Stimulated activated CD8-positive, alpha-beta memory T cell treated with anti-CD3 and anti-CD28 coated beads, Interleukin-4, amount 100 ng/mL, for 4 hours (primary cell): ENCODE data around the gene TRIM68.

Experiments used
- DNase-seq, 2 donors: peaks; one replicate each; pipeline ENCODE4 v3.0.0-alpha.2; 2020; ENCODE audit warnings: low read depth in 2 of 2, low spot score in 1 of 2

Gene TRIM68, protein sequence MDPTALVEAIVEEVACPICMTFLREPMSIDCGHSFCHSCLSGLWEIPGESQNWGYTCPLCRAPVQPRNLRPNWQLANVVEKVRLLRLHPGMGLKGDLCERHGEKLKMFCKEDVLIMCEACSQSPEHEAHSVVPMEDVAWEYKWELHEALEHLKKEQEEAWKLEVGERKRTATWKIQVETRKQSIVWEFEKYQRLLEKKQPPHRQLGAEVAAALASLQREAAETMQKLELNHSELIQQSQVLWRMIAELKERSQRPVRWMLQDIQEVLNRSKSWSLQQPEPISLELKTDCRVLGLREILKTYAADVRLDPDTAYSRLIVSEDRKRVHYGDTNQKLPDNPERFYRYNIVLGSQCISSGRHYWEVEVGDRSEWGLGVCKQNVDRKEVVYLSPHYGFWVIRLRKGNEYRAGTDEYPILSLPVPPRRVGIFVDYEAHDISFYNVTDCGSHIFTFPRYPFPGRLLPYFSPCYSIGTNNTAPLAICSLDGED

DNA sequence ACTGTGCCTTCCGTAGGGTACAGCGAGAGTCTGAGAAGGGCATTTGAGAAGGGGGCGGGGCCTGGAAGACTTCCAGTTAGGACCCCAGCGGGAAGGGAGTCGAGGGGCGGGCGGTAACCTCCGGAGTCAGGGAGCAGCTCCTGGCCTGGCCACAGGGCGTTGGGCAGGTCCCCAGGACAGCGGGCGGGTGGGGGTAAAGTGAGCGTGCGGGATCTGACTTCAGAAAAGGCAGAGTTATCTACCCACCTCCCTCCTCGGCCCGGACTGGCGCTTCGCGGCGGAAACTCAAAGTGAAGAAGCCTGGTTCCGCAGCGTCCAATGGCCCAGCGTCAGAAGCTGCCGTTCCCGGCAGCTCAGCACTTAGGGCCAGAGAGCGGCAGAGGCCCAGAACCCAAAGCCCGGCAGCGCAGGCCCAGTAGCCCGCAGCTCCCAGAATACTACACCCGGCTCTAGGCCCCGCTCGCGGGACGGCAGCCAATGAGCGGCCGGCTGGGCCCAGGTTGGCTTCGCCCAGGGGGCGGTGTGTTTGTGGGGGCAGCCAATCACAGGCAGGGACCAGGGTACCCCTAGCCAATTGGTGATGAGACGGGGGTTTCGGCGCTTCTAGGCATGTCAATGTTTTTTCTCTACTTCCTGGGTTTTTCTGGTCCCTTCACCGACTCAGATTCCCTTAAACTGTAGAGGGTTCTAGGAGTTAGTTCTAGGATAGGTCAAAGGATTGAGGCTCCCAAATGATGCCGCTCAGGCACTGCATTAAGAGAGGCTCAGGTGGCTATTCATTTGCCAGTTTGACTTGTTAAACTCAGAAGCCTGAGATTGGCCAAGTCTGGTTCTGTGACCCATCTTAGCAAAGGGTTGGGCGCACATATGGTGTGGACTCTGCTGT lies at the start of gene TRIM68:
Gene TRIM68, minus strand, starts transcription at position 451 of the 886 bp plus-strand sequence. CDS start 2,727 bp downstream, outside the sequence.
- DNase-seq = peak; percentile 80 to 87

DNA sequence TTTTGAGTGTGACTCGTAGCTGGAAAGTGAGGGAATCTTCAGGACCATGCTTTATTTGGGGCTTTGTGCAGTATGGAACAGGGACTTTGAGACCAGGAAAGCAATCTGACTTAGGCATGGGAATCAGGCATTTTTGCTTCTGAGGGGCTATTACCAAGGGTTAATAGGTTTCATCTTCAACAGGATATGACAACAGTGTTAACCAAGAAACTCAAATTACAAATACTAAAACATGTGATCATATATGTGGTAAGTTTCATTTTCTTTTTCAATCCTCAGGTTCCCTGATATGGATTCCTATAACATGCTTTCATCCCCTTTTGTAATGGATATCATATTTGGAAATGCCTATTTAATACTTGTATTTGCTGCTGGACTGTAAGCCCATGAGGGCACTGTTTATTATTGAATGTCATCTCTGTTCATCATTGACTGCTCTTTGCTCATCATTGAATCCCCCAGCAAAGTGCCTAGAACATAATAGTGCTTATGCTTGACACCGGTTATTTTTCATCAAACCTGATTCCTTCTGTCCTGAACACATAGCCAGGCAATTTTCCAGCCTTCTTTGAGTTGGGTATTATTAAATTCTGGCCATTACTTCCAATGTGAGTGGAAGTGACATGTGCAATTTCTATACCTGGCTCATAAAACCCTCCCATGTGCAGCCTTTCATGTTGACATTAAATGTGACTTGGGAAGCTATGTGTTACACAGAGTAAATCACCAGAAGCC lies 46.8 kb upstream of the TRIM68 start:
- no peak for DNase-seq

DNA sequence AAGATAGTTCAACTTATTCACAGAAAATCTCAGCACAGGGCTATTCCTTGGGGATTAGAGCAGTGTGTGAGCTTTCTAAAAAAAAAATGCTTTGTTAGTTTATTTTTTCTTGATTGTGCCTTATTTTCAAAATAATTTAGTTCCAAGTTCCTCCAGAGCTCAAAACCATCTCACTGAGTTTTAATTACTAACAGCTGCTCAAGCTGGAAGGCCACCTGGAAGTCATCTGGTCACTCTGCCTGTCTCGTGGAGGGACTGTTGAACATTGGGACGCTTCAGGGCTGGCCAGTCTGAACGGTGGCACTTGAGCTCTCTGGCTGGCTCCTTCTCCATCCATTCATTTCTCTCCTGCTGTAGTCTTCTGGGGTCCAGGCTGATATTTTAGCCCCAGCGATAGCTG lies 39.7 kb upstream of the TRIM68 start:
- DNase-seq = no peak

DNA sequence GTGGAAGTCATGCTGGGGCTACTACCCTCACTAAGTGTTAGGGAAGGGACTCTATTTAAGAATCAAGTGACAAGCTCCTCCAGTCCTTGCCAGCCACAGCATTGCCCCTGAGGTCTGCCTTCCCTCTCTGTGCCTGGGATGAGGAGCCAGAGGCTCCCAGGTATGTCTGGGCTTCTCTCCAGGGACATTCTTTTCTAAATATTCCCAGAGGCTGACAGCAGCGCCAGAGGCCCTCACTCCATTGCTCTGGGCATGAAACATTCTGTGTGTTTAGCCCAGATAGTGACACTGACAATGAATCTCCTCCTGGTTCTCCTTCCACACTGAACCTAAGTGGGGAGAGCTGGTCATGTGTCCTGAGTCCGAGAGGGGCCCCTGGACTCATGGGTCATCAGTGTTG lies 37.9 kb upstream of the TRIM68 start:
- DNase-seq = no peak

DNA sequence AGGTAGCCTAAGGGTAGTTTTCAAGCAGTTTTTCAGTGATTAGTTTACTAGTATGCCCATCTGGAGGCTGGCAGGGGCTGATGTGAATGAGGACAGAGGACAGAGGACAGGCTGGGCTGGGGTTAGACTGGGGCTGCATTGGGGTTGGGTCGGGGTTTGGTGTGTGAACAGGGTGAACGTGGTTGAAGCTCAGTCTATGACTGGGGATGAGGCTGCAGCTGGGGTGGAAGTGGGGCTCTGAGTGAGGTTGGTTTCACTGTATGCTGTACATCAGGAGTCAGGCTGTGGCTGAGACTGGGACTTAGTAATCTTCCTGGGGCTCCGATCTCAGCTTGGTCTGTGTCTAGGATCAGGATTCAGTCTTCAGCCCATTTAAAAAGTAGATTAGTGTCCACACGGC lies 36.2 kb upstream of the TRIM68 start:
- DNase-seq = no peak

DNA sequence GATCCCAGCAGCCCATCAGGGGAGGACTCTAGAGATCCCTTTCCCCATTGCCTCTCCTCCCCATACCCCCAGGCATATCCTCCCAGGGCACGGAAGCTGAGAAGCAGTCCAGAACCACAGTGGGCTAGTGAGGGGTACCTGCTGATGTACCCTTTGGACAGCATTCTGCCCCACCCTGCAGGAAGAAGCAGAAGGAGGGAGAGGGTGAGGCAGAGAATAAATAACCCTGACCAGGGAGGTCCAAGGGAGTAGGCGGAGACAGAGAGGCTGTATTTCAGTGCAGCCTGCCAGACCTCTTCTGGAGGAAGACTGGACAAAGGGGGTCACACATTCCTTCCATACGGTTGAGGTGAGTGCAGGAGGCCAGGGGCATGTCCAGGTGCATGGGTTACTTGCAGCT lies 35.7 kb upstream of the TRIM68 start, which contains the start of gene OR51E1:
Gene OR51E1, plus strand, starts transcription at position 301 of the 400 bp plus-strand sequence. CDS start 8,545 bp downstream, outside the sequence.
- no peak for DNase-seq

DNA sequence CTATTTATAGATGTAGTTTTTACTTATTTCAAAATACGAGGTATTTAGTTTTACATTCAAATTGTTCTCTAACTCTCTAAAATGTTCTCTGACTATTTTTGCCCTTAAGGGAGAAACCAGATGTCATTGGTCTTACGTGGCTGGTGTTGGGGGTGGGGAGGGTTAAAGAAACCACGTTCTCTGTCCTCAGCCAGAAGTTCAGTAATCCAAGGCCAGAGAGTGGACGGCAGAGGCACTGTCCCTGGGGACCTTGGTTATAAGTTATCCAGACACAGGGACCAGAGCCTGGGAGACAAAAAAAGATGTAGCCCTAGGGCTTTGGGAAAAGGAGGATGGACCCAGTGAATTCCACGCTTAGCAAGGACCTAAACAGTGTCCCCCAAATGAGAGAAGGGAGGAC lies 35.0 kb upstream of the TRIM68 start:
- DNase-seq = no peak

DNA sequence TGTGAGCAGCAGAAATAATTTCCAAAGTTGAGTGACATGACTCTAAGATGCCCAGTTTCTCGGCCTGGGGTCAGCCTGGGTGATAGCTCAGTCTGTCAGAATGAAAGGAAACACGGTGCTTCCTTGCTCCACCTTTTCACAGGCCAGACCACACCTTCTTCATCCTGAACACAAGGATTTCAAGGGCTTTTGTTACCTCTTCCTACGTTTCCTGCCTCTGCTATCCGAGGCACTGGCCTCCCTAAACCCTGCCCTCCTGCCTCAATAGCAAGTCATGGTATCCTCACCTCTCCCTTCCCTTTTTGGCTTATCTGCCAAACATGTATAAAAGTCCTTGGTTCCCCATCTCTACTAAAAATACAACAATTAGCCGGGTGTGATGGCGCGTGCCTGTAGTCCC lies 34.0 kb upstream of the TRIM68 start:
- DNase-seq = no peak

DNA sequence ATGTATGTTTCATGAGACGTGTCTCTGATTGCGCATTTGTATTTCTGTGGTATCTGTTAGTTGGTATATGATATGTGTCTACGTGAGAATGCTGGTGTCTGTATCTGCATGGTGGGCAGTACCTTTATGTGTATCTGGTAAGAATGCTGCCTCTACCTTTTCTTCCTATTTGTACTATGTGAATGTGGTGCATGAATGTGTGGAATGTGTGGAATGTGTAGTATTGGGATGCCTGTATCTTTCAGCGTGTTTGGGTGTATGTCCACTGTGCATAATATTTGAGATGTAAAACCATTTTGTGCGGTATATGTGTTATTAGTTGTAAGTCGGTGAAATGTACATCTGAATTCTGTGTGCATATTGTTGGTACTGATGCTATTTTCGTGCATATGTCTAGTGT lies 33.5 kb upstream of the TRIM68 start:
- no peak for DNase-seq

DNA sequence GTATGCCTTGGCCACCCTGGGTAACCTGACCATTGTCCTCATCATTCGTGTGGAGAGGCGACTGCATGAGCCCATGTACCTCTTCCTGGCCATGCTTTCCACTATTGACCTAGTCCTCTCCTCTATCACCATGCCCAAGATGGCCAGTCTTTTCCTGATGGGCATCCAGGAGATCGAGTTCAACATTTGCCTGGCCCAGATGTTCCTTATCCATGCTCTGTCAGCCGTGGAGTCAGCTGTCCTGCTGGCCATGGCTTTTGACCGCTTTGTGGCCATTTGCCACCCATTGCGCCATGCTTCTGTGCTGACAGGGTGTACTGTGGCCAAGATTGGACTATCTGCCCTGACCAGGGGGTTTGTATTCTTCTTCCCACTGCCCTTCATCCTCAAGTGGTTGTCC lies 31.9 kb upstream of the TRIM68 start:
- DNase-seq = no peak

DNA sequence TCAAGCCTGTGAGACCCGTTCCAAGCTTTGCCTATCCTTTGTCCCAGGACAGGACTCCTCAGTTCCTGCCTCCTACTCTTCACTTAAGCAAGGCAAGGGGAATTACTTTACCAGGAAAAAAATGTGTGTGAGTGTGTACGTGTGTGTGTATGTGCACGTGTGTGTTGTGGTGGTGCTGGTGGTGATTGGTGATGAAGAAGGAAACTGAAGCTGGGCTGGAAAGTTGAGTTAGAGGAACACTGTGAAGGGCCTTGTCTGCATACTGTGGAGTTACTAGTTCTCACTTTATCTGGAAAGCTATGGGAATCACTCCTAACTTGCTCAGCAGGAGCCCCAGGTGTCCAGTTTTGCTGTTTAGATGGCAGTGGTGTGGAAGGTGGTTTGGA lies 29.6 kb upstream of the TRIM68 start:
- no peak for DNase-seq

DNA sequence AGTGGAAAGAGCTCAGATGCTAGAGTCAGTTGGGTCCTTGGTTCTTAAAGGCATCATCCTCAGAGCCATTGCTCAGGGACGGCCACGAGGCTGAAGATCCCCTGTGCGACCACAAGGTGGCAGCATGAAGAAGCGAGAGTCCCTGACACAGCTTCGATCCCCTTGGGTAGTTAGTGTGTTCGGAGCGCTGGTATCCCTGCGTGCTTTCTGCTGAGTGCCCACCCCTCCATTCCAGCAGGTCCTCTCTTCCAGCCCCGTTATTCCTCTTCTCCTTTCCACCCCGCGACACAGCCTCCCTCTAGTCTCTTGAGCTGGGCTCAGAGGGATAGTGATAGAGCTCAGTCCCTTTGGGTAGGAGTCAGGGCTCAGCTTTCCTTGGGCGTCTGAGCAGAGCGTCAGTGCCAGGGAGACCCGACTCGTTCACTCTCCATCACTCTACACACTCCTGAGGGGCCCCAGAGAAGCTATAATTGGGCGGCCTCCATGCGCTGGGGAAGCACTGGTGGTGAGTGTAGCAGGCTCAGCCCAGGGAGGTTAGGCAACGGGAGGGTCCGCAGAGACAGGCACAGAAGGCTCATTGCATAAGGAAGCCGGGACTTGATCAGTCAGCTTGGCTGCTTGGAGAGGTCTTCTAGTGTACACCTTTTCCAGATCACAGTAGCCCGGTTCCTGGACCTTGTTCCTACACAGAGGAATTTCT lies 29.1 kb upstream of the TRIM68 start, which contains the start of gene OR51D1:
Gene OR51D1, plus strand, starts transcription at position 516 of the 700 bp plus-strand sequence. CDS start 2,314 bp downstream, outside the sequence.
- peak; percentile 25 to 30 for DNase-seq

DNA sequence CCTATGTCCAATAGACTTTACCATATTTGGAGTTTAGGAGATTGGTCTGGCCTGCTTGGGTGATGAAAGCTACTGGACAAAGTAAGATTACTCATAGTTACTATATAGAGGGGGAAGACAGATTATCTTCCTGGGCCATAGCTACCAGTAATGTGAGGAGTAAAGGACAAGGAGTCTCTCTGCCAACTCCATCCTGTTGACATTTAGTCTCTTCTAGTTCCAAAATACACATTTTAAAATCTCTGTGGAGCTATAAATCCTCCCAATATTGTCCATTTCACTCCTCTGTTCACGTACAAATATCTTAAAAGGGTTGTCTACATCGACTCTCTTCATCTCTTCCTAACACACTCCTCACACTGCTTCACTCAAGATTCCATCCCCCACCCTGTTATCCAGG lies 28.1 kb upstream of the TRIM68 start:
- no peak for DNase-seq

DNA sequence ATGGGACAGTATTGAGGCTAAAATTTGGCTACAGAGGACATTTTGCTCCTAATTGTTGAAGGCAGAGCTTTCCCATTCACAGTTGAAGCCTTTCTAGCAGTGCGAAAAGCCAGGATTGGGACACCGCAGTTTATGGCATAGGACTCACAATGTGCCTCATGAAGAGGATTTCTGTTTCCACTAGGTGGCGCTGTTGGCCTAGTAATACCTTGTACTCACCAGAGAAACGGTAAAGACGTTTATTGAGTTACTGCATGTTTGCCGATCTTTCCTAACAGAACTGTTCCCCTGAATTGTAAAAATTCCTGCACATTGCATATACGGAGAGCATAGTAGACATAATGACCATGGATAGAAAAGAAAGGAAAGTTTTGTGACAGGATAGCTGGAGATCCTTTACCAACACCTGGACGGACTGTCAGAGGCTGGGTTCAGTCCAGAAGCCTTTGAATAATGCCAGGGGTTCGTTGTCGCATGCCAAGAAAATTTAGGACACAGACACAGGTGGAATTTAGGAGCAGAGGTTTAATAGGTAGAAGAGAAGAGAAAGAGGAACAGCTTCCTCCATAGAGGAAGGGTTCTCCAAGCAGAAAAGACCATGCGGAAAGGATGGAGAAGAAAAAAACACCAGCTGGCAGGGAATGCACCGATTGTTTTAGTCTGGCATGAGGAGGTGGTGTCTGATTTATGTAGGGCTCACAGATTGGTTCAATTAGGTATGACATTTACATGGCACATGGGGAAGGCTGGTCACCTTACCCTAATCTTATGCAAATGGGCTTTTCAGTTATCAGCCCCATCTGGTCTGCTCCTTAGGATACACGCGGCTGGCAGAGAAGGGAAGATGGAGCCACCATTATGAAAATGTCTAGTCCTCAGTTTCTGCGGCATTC lies 18.4 kb upstream of the TRIM68 start:
- DNase-seq = no peak

DNA sequence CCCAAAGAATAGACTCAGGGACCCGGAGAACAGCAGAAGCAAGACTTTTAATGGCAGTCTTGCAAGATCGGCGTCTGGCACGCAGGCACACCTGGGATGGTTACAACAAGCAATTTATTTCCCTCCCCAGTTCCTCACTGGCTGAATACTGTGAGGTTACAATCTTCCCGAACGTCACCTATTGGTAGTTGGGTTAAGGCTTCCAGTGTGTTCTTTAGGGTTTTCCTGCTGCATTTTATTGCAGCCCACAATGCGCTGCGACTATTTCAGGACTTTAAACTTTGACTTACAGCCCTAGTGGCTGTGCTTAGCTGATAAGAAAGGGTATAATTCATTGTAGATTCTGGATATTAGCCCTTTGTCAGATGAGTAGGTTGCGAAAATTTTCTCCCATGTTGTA lies 11.5 kb upstream of the TRIM68 start:
- no peak for DNase-seq

DNA sequence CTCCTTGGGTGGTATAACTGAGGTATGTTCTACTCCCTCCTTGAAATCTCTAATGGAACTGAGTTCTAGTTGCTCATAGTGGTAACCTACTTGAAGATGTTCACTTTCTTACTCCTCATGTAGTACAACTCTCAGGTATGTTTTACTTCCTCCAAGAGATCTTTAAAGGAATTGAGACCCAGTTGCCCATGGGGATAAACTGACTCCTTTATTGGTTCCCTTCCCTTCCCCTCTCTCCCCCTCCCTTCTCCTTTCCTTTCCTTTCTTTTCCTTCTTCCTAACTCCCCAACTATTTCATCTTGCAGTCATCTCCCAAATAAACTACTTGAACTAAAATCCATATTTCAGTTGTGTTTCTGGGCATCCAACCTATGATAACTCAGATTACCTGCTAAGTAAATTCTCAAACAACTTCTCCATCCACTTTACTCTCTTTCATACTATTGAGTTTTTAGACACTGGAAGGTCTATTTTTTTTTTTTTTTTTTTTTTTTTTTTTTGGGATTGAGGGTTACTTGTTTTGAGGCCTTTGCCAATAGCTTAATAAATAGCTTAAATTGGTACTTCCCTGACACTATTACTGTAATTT lies 7.9 kb upstream of the TRIM68 start:
- no peak for DNase-seq

DNA sequence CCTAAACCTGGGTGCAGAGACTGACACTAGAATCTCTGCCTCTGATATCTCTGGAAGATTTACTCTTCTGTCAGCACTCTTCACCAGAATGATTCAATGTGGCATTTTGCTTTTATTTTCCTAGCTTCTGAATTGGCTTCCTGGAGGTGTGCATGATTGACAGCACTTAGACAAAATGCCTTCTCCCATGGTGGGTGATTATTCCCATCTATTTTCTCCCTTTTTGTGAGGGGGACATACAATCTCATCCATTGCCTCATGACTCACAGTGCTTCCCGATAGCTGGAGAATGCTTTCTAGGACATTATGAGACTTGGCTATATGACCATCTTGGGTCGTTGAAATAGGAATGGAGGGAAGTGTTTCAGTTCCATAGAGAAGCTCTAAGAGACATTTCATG lies 4.0 kb upstream of the TRIM68 start:
- no peak for DNase-seq

DNA sequence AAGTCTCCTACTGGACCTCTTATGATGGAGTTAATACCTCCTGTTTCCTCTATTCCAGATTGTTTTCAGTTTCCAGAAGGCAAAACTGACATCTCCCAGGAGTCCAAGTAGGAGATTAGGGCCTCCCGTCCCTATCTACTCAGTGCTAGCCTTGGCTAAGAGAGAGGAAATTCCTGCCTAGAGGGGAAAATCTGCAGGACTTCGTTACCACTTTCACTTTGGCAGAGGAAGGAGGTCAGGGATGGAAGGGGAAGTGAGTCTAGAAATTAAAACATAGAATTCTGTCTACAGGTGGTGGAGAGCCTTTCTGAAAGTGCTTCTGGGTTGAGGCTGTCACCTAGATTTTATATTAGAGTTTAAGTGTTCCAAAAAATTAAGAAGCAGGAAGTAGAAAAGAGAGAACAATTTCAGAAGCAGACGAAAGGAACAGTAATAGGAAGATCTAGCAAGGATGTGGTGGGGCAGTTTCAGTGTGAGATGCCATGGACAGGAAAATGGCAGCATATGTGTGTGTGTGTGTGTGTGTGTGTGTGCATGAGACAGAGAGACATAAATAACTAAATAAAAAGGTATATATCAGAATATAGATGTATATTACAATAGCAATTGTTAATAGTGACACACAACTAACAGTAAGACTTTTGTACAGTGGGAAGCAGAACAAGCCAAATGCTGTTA lies 2.4 kb upstream of the TRIM68 start:
- DNase-seq = no peak

DNA sequence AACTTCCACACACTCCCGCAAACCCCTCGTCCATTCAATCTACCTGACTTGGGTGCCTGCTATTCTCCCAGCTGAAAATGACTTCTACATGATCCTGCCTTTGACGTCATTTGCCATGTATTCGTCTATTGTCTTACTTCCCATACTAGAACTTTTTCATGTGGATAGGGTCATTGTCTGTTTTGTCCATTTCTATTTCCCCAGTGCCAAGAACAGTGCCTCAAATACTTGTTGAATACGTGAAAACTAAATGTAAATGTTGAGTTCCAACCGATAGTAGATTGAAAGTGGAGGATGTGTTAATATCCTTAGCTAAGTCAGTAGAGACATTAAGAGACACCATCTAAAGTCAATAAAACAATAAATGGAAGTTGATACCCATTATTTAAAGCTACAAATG lies 935 bp downstream of the TRIM68 start:
- no peak for DNase-seq
